ENCODE data around the gene ZNF514. TPM values are rescaled to one million over a fixed set of nuclear protein-coding genes. Genes with fewer than 3 reads are reported as not detected.

Gene ZNF514
- total and polyA plus RNA-seq, 8 donors = 5.7 to 37.5 (median 10.6) TPM

DNA sequence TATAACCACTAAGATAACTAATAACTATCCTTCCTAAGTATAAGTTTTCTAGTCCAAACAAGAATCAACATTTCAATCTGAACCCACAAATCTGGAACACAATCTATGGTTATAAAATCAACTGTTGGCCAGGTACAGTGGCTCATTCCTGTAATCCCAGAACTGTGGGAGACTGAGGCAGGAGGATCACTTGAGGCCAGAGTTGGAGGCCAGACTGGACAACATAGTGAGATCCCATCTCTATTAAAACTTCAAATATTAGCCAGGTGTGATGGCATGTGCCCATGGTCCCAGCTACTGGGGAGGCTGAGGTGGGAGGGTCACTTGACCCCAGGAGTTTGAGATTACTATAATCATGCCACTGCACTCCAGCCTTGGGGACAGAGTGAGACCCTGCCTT lies 49.3 kb downstream of the ZNF514 start:
- H3K9me3 ChIP-seq = no peaks in the 10 kb centered on the region
- H3K27me3 ChIP-seq = no peaks in the 10 kb centered on the region
- TF ChIP-seq, protein P1, sequence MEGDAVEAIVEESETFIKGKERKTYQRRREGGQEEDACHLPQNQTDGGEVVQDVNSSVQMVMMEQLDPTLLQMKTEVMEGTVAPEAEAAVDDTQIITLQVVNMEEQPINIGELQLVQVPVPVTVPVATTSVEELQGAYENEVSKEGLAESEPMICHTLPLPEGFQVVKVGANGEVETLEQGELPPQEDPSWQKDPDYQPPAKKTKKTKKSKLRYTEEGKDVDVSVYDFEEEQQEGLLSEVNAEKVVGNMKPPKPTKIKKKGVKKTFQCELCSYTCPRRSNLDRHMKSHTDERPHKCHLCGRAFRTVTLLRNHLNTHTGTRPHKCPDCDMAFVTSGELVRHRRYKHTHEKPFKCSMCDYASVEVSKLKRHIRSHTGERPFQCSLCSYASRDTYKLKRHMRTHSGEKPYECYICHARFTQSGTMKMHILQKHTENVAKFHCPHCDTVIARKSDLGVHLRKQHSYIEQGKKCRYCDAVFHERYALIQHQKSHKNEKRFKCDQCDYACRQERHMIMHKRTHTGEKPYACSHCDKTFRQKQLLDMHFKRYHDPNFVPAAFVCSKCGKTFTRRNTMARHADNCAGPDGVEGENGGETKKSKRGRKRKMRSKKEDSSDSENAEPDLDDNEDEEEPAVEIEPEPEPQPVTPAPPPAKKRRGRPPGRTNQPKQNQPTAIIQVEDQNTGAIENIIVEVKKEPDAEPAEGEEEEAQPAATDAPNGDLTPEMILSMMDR (IDR thresholded peaks at IDR 0.05) = no peak
- TF ChIP-seq EP300 (IDR thresholded peaks at IDR 0.05) (no peak), POLR2AphosphoS5 (IDR thresholded peaks at IDR 0.05) (no peak), POLR2A (IDR thresholded peaks at IDR 0.05) (no peak)
- intact Hi-C loops (cut with DNase I; ENCODE audit: low total_unique reads) = no loop called here
- no peak overlapping the region for H3K27ac ChIP-seq
- H3K36me3 ChIP-seq = peaks cover 75 to 100% (median 96%) of the 10 kb centered on the region in 4 donors
- DNase-seq = no peak
- no peak overlapping the region for H3K4me3 ChIP-seq
- H3K4me1 ChIP-seq = peaks cover 0 to 7% (median 5%) of the 10 kb centered on the region in 4 donors

GRCh38 chr2:95109260-95109659 lies 50.4 kb downstream of the ZNF514 start:
- WGBS, 5 donors = 78 to 88% (median 82%) methylated on average over 6 of the region's 6 CpGs
- Histone ChIP-seq H3K9me3 (no peaks in the 10 kb centered on the region), H3K27ac (no peak overlapping the region), H3K4me3 (no peak overlapping the region), H3K4me1 (no peaks in the 10 kb centered on the region), H3K36me3 (peaks cover 78 to 100% (median 99%) of the 10 kb centered on the region in 4 donors), H3K27me3 (no peaks in the 10 kb centered on the region)
- intact Hi-C loops (cut with DNase I; ENCODE audit: low total_unique reads) = no loop called here
- no peak for DNase-seq
- TF ChIP-seq POLR2AphosphoS5 (IDR thresholded peaks at IDR 0.05) (no peak), EP300 (IDR thresholded peaks at IDR 0.05) (no peak), POLR2A (IDR thresholded peaks at IDR 0.05) (no peak)
- TF ChIP-seq, protein P1 (IDR thresholded peaks at IDR 0.05) = no peak

GRCh38 chr2:95106081-95106480 lies 53.6 kb downstream of the ZNF514 start:
- DNase-seq = no peak
- intact Hi-C loops (cut with DNase I; ENCODE audit: low total_unique reads) = no loop called here
- WGBS, 5 donors = 87 to 96% (median 96%) methylated on average over 2 of the region's 2 CpGs
- TF ChIP-seq POLR2A (IDR thresholded peaks at IDR 0.05) (no peak), POLR2AphosphoS5 (IDR thresholded peaks at IDR 0.05) (no peak)
- TF ChIP-seq, protein P1 (IDR thresholded peaks at IDR 0.05) = no peak
- Histone ChIP-seq H3K27me3 (no peaks in the 10 kb centered on the region), H3K9me3 (no peaks in the 10 kb centered on the region), H3K4me1 (no peaks in the 10 kb centered on the region), H3K27ac (no peak overlapping the region), H3K4me3 (no peak overlapping the region), H3K36me3 (peaks cover 79 to 100% (median 100%) of the 10 kb centered on the region in 4 donors)

- H3K36me3 ChIP-seq = peaks cover 79 to 100% (median 100%) of the 10 kb centered on the region in 4 donors
- WGBS, 5 donors = 92 to 95% (median 94%) methylated on average over 8 of the region's 8 CpGs
Measured at GRCh38 chr2:95104606-95105005, 55.0 kb downstream of the ZNF514 start.

More at GRCh38 chr2:95104606-95105005, 55.0 kb downstream of the ZNF514 start:
- no peaks in the 10 kb centered on the region for H3K9me3 ChIP-seq
- no peak overlapping the region for H3K4me3 ChIP-seq
- DNase-seq = no peak
- H3K27me3 ChIP-seq = no peaks in the 10 kb centered on the region
- no peaks in the 10 kb centered on the region for H3K4me1 ChIP-seq
- intact Hi-C loops (cut with DNase I; ENCODE audit: low total_unique reads) = no loop called here
- TF ChIP-seq, protein P1 (IDR thresholded peaks at IDR 0.05) = no peak
- TF ChIP-seq POLR2A (IDR thresholded peaks at IDR 0.05) = no peak
- no peak for TF ChIP-seq POLR2AphosphoS5 (IDR thresholded peaks at IDR 0.05)
- TF ChIP-seq EP300 (IDR thresholded peaks at IDR 0.05) = no peak
- no peak overlapping the region for H3K27ac ChIP-seq
